IPS-18c (cell line): ENCODE measurements around the gene CACNA2D2.

Source experiments
- H3K4me3 ChIP-seq: 2 replicates; pipeline ENCODE4 v1.7.0; 2013; ENCODE audit warnings: low read depth, mild to moderate bottlenecking, low read length, moderate library complexity; ENCODE audit not compliant: insufficient read depth
- H3K9me3 ChIP-seq: one replicate; pipeline ENCODE4 v1.6.1; 2013; ENCODE audit warnings: mild to moderate bottlenecking, low read length, moderate library complexity; ENCODE audit not compliant: control insufficient read depth, insufficient read depth

The CACNA2D2 gene

GRCh38 chr3:50396502-50396901, 106.9 kb downstream of the CACNA2D2 start:
- Histone ChIP-seq H3K9me3 (no peaks in the 10 kb centered on the region), H3K4me3 (no peak overlapping the region)

GRCh38 chr3:50395070-50395860, 108.2 kb downstream of the CACNA2D2 start:
- Histone ChIP-seq H3K4me3 (no peak overlapping the region), H3K9me3 (no peaks in the 10 kb centered on the region)

GRCh38 chr3:50393061-50393460, 110.4 kb downstream of the CACNA2D2 start:
- no peaks in the 10 kb centered on the region for H3K9me3 ChIP-seq
- no peak overlapping the region for H3K4me3 ChIP-seq

- H3K9me3 ChIP-seq, result no peaks in the 10 kb centered on the region
- H3K4me3 ChIP-seq, result no peak overlapping the region
Measured at GRCh38 chr3:50392101-50392715, 111.2 kb downstream of the CACNA2D2 start.

GRCh38 chr3:50390508-50391224, 112.8 kb downstream of the CACNA2D2 start:
- Histone ChIP-seq H3K9me3 (no peaks in the 10 kb centered on the region), H3K4me3 (no peak overlapping the region)

GRCh38 chr3:50389414-50389767, 114.0 kb downstream of the CACNA2D2 start:
- H3K4me3 ChIP-seq, result no peak overlapping the region
- H3K9me3 ChIP-seq, result no peaks in the 10 kb centered on the region

- H3K4me3 ChIP-seq, result no peak overlapping the region
Measured at GRCh38 chr3:50388720-50389413, 114.6 kb downstream of the CACNA2D2 start.

GRCh38 chr3:50388016-50388719, 115.3 kb downstream of the CACNA2D2 start:
- Histone ChIP-seq H3K9me3 (no peaks in the 10 kb centered on the region), H3K4me3 (no peak overlapping the region)

More at GRCh38 chr3:50388720-50389413, 114.6 kb downstream of the CACNA2D2 start:
- H3K9me3 ChIP-seq, result no peaks in the 10 kb centered on the region

- no peaks in the 10 kb centered on the region for H3K9me3 ChIP-seq
- H3K4me3 ChIP-seq, result no peak overlapping the region
Measured at GRCh38 chr3:50385754-50386153, 117.7 kb downstream of the CACNA2D2 start.

- H3K4me3 ChIP-seq, result no peak overlapping the region
Measured at GRCh38 chr3:50383750-50384149, 119.7 kb downstream of the CACNA2D2 start.

GRCh38 chr3:50382722-50383121, 120.7 kb downstream of the CACNA2D2 start:
- no peak overlapping the region for H3K4me3 ChIP-seq

More at GRCh38 chr3:50383750-50384149, 119.7 kb downstream of the CACNA2D2 start:
- no peaks in the 10 kb centered on the region for H3K9me3 ChIP-seq

GRCh38 chr3:50381383-50381782, 122.1 kb downstream of the CACNA2D2 start:
- no peak overlapping the region for H3K4me3 ChIP-seq
- H3K9me3 ChIP-seq, result no peaks in the 10 kb centered on the region

More at GRCh38 chr3:50382722-50383121, 120.7 kb downstream of the CACNA2D2 start:
- H3K9me3 ChIP-seq, result no peaks in the 10 kb centered on the region

- no peak overlapping the region for H3K4me3 ChIP-seq
- H3K9me3 ChIP-seq, result no peaks in the 10 kb centered on the region
Measured at GRCh38 chr3:50380405-50381085, 122.9 kb downstream of the CACNA2D2 start.

- H3K4me3 ChIP-seq, result no peak overlapping the region
- H3K9me3 ChIP-seq, result no peaks in the 10 kb centered on the region
Measured at GRCh38 chr3:50378757-50379156, 124.7 kb downstream of the CACNA2D2 start.

GRCh38 chr3:50378024-50378423, 125.4 kb downstream of the CACNA2D2 start:
- H3K4me3 ChIP-seq, result no peak overlapping the region
- no peaks in the 10 kb centered on the region for H3K9me3 ChIP-seq

- Histone ChIP-seq H3K4me3 (no peak overlapping the region), H3K9me3 (no peaks in the 10 kb centered on the region)
Measured at GRCh38 chr3:50375258-50375931, 128.0 kb downstream of the CACNA2D2 start.
